ENCODE measurements around the gene SORCS3. TPM values are rescaled to one million over a fixed set of nuclear protein-coding genes. Genes with fewer than 3 reads are reported as not detected.

SORCS3 gene
- polyA plus RNA-seq, 3 donors, result not detected

- Mint-ChIP-seq H3K9me3 (peaks cover 0 to 1% (median 0%) of the 10 kb centered on the region in 7 donors), H3K4me1 (no peaks in the 10 kb centered on the region), H3K36me3 (no peaks in the 10 kb centered on the region), H3K27ac (no peak overlapping the region), H3K4me3 (no peak overlapping the region), H3K27me3 (ENCODE audit: low read depth in 3 of 3) (no peaks in the 10 kb centered on the region)
- no peak overlapping the region for H3K9ac ChIP-seq (ENCODE audit: insufficient read depth, low read length, poor library complexity, severe bottlenecking)
- no peak overlapping the region for H3K4me3 ChIP-seq (replicated peaks in 1 of 3; ENCODE audit: low read depth in 2 of 3, low read length in 3 of 3)
- no peak for DNase-seq
- no peak overlapping the region for H2AFZ ChIP-seq (ENCODE audit: insufficient read depth, low read depth, low read length, poor library complexity, severe bottlenecking)
- no peak overlapping the region for H3K27ac ChIP-seq (ENCODE audit: low read depth in 1 of 2, low read length in 2 of 2)
- H3K4me2 ChIP-seq (replicated peaks; ENCODE audit: extremely low read depth, low read length, poor library complexity, severe bottlenecking), result no peak overlapping the region
- no peaks in the 10 kb centered on the region for H3K79me2 ChIP-seq (ENCODE audit: insufficient read depth, low read length)
- no peaks in the 10 kb centered on the region for H4K20me1 ChIP-seq (ENCODE audit: insufficient read depth, low read length)
- intact Hi-C loops (cut with micrococcal nuclease), result no loop called here
- no peaks in the 10 kb centered on the region for H3K9me3 ChIP-seq (replicated peaks in 1 of 2; ENCODE audit: control insufficient read depth in 1 of 2, insufficient read depth in 1 of 2, low read length in 2 of 2)
- TF ChIP-seq, protein P1, sequence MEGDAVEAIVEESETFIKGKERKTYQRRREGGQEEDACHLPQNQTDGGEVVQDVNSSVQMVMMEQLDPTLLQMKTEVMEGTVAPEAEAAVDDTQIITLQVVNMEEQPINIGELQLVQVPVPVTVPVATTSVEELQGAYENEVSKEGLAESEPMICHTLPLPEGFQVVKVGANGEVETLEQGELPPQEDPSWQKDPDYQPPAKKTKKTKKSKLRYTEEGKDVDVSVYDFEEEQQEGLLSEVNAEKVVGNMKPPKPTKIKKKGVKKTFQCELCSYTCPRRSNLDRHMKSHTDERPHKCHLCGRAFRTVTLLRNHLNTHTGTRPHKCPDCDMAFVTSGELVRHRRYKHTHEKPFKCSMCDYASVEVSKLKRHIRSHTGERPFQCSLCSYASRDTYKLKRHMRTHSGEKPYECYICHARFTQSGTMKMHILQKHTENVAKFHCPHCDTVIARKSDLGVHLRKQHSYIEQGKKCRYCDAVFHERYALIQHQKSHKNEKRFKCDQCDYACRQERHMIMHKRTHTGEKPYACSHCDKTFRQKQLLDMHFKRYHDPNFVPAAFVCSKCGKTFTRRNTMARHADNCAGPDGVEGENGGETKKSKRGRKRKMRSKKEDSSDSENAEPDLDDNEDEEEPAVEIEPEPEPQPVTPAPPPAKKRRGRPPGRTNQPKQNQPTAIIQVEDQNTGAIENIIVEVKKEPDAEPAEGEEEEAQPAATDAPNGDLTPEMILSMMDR (IDR thresholded peaks at IDR 0.05), result no peak
- WGBS (ENCODE audit: insufficient coverage), result 80% methylated on average over 1 of the region's 4 CpGs
- no peaks in the 10 kb centered on the region for H3K4me1 ChIP-seq (ENCODE audit: control insufficient read depth in 1 of 2, insufficient read depth in 2 of 2, low read length in 2 of 2)
- no peaks in the 10 kb centered on the region for H3K36me3 ChIP-seq (replicated peaks in 1 of 2; ENCODE audit: control insufficient read depth in 1 of 2, insufficient read depth in 2 of 2, low read length in 2 of 2)
- no peaks in the 10 kb centered on the region for H3K27me3 ChIP-seq (ENCODE audit: control insufficient read depth in 2 of 2, insufficient read depth in 2 of 2, low read length in 2 of 2)
Observed at GRCh38 chr10:104762793-104763192, 121.7 kb downstream of the SORCS3 start.

- Histone ChIP-seq H3K4me2 (replicated peaks; ENCODE audit: extremely low read depth, low read length, poor library complexity, severe bottlenecking) (no peak overlapping the region), H3K36me3 (replicated peaks in 1 of 2; ENCODE audit: control insufficient read depth in 1 of 2, insufficient read depth in 2 of 2, low read length in 2 of 2) (no peaks in the 10 kb centered on the region), H3K9me3 (replicated peaks in 1 of 2; ENCODE audit: control insufficient read depth in 1 of 2, insufficient read depth in 1 of 2, low read length in 2 of 2) (no peaks in the 10 kb centered on the region), H3K79me2 (ENCODE audit: insufficient read depth, low read length) (no peaks in the 10 kb centered on the region), H3K4me1 (ENCODE audit: control insufficient read depth in 1 of 2, insufficient read depth in 2 of 2, low read length in 2 of 2) (no peaks in the 10 kb centered on the region), H3K9ac (ENCODE audit: insufficient read depth, low read length, poor library complexity, severe bottlenecking) (no peak overlapping the region), H2AFZ (ENCODE audit: insufficient read depth, low read depth, low read length, poor library complexity, severe bottlenecking) (no peak overlapping the region), H3K27me3 (ENCODE audit: control insufficient read depth in 2 of 2, insufficient read depth in 2 of 2, low read length in 2 of 2) (no peaks in the 10 kb centered on the region), H3K27ac (ENCODE audit: low read depth in 1 of 2, low read length in 2 of 2) (no peak overlapping the region), H4K20me1 (ENCODE audit: insufficient read depth, low read length) (no peaks in the 10 kb centered on the region), H3K4me3 (replicated peaks in 1 of 3; ENCODE audit: low read depth in 2 of 3, low read length in 3 of 3) (no peak overlapping the region)
- no peak for DNase-seq
- Mint-ChIP-seq H3K9me3 (peaks cover 0 to 1% (median 0%) of the 10 kb centered on the region in 7 donors), H3K36me3 (no peaks in the 10 kb centered on the region), H3K4me1 (no peaks in the 10 kb centered on the region), H3K27ac (no peak overlapping the region), H3K4me3 (no peak overlapping the region), H3K27me3 (ENCODE audit: low read depth in 3 of 3) (peaks cover 0 to 3% (median 0%) of the 10 kb centered on the region in 3 donors)
- intact Hi-C loops (cut with micrococcal nuclease), result no loop called here
- WGBS (ENCODE audit: insufficient coverage), result 89% methylated on average over 1 of the region's 2 CpGs
- TF ChIP-seq, protein P1 (IDR thresholded peaks at IDR 0.05), result no peak
Observed at GRCh38 chr10:104766341-104766740, 125.3 kb downstream of the SORCS3 start.
